ENCODE data around the gene KIF26A.

KIF26A gene

GRCh38 chr14:104181761-104182530 lies 43.6 kb downstream of the KIF26A start:
- DNase-seq, result no peak

GRCh38 chr14:104182857-104183425 lies 44.6 kb downstream of the KIF26A start:
- DNase-seq, result no peak

GRCh38 chr14:104183796-104184195 lies 45.4 kb downstream of the KIF26A start:
- DNase-seq, result no peak

GRCh38 chr14:104184506-104184905 lies 46.1 kb downstream of the KIF26A start:
- DNase-seq, result no peak

GRCh38 chr14:104184911-104185499 lies 46.6 kb downstream of the KIF26A start:
- DNase-seq, result no peak

GRCh38 chr14:104185916-104186495 lies 47.6 kb downstream of the KIF26A start:
- DNase-seq, result no peak

GRCh38 chr14:104186575-104186974 lies 48.2 kb downstream of the KIF26A start:
- no peak for DNase-seq

- DNase-seq, result no peak
Observed at GRCh38 chr14:104187121-104187889, 48.9 kb downstream of the KIF26A start.

GRCh38 chr14:104187931-104188726 lies 49.7 kb downstream of the KIF26A start:
- DNase-seq, result no peak

- DNase-seq, result no peak
Observed at GRCh38 chr14:104188727-104189400, 50.5 kb downstream of the KIF26A start.

GRCh38 chr14:104189629-104190335 lies 51.4 kb downstream of the KIF26A start:
- DNase-seq, result no peak

- DNase-seq, result no peak
Observed at GRCh38 chr14:104190396-104191000, 52.1 kb downstream of the KIF26A start.

GRCh38 chr14:104191409-104191997 lies 53.1 kb downstream of the KIF26A start:
- no peak for DNase-seq

- DNase-seq, result no peak
Observed at GRCh38 chr14:104192146-104192882, 53.9 kb downstream of the KIF26A start.

GRCh38 chr14:104192883-104193245 lies 54.5 kb downstream of the KIF26A start:
- no peak for DNase-seq

GRCh38 chr14:104194016-104194415 lies 55.6 kb downstream of the KIF26A start:
- DNase-seq, result no peak

GRCh38 chr14:104194716-104195115 lies 56.3 kb downstream of the KIF26A start:
- DNase-seq, result no peak

GRCh38 chr14:104195361-104195760 lies 57.0 kb downstream of the KIF26A start:
- DNase-seq, result no peak

- no peak for DNase-seq
Observed at GRCh38 chr14:104195878-104196277, 57.5 kb downstream of the KIF26A start.

All from T-helper 9 cell (primary cell).